ENCODE measurements around the gene ZFC3H1.
A peak's percentile ranks its signal among the peaks of the same experiment; 100 is the strongest.

The ZFC3H1 gene

GRCh38 chr12:71653137-71653536 lies 10.5 kb downstream of the ZFC3H1 start:
- H3K9ac ChIP-seq (ENCODE audit: insufficient read length) = no peak overlapping the region
- no peak overlapping the region for H3K4me3 ChIP-seq
- no peak overlapping the region for H3K27ac ChIP-seq
- peaks cover 91% of the 10 kb centered on the region for H3K36me3 ChIP-seq (ENCODE audit: insufficient read depth, low read length)
- no peak for DNase-seq (ENCODE audit: low read depth, low spot score)
- no peak for TF ChIP-seq FOXP2 (optimal IDR thresholded peaks at IDR 0.05; ENCODE audit: control extremely low read depth, extremely low read length, insufficient read depth)
- TF ChIP-seq POLR2AphosphoS5 (IDR thresholded peaks at IDR 0.05; ENCODE audit: borderline replicate concordance, low read depth, low read length) = no peak
- TF ChIP-seq EZH2 (IDR thresholded peaks at IDR 0.05) = no peak
- peaks cover 5% of the 10 kb centered on the region; the same call in 1 of the 2 replicates for H3K9me3 ChIP-seq (ENCODE audit: low read depth, low read length)

- no peak for DNase-seq (ENCODE audit: low read depth, low spot score)
- TF ChIP-seq EZH2 (IDR thresholded peaks at IDR 0.05) (no peak), FOXP2 (optimal IDR thresholded peaks at IDR 0.05; ENCODE audit: control extremely low read depth, extremely low read length, insufficient read depth) (no peak), POLR2AphosphoS5 (IDR thresholded peaks at IDR 0.05; ENCODE audit: borderline replicate concordance, low read depth, low read length) (no peak)
- H3K9me3 ChIP-seq (ENCODE audit: low read depth, low read length) = peaks cover 5% of the 10 kb centered on the region; the same call in 1 of the 2 replicates
- no peak overlapping the region for H3K27ac ChIP-seq
- H3K9ac ChIP-seq (ENCODE audit: insufficient read length) = no peak overlapping the region
- H3K36me3 ChIP-seq (ENCODE audit: insufficient read depth, low read length) = peaks cover 90% of the 10 kb centered on the region
- no peak overlapping the region for H3K4me3 ChIP-seq
Measured at GRCh38 chr12:71652656-71653055, 11.0 kb downstream of the ZFC3H1 start.

- DNase-seq (ENCODE audit: low read depth, low spot score) = no peak
- H3K27ac ChIP-seq = no peak overlapping the region
- no peak for TF ChIP-seq POLR2AphosphoS5 (IDR thresholded peaks at IDR 0.05; ENCODE audit: borderline replicate concordance, low read depth, low read length)
- no peak for TF ChIP-seq EZH2 (IDR thresholded peaks at IDR 0.05)
- TF ChIP-seq FOXP2 (optimal IDR thresholded peaks at IDR 0.05; ENCODE audit: control extremely low read depth, extremely low read length, insufficient read depth) = no peak
- no peak overlapping the region for H3K4me3 ChIP-seq
- peaks cover 5% of the 10 kb centered on the region; the same call in 1 of the 2 replicates for H3K9me3 ChIP-seq (ENCODE audit: low read depth, low read length)
- H3K36me3 ChIP-seq (ENCODE audit: insufficient read depth, low read length) = peaks cover 95% of the 10 kb centered on the region
- no peak overlapping the region for H3K9ac ChIP-seq (ENCODE audit: insufficient read length)
Measured at GRCh38 chr12:71649401-71649800, 14.2 kb downstream of the ZFC3H1 start.

- Histone ChIP-seq H3K9ac (ENCODE audit: insufficient read length) (no peak overlapping the region), H3K27ac (no peak overlapping the region), H3K36me3 (ENCODE audit: insufficient read depth, low read length) (peaks cover 95% of the 10 kb centered on the region), H3K9me3 (ENCODE audit: low read depth, low read length) (peaks cover 5% of the 10 kb centered on the region; the same call in 1 of the 2 replicates), H3K4me3 (no peak overlapping the region)
- TF ChIP-seq FOXP2 (optimal IDR thresholded peaks at IDR 0.05; ENCODE audit: control extremely low read depth, extremely low read length, insufficient read depth) (no peak), POLR2AphosphoS5 (IDR thresholded peaks at IDR 0.05; ENCODE audit: borderline replicate concordance, low read depth, low read length) (no peak), EZH2 (IDR thresholded peaks at IDR 0.05) (no peak)
- no peak for DNase-seq (ENCODE audit: low read depth, low spot score)
Measured at GRCh38 chr12:71648537-71648936, 15.1 kb downstream of the ZFC3H1 start.

- no peaks in the 10 kb centered on the region for H3K9me3 ChIP-seq (ENCODE audit: low read depth, low read length)
Measured at GRCh38 chr12:71646512-71646911, 17.1 kb downstream of the ZFC3H1 start.

GRCh38 chr12:71645268-71645667 lies 18.4 kb downstream of the ZFC3H1 start:
- TF ChIP-seq EZH2 (IDR thresholded peaks at IDR 0.05) (no peak), FOXP2 (optimal IDR thresholded peaks at IDR 0.05; ENCODE audit: control extremely low read depth, extremely low read length, insufficient read depth) (no peak), POLR2AphosphoS5 (IDR thresholded peaks at IDR 0.05; ENCODE audit: borderline replicate concordance, low read depth, low read length) (no peak)
- Histone ChIP-seq H3K4me3 (no peak overlapping the region), H3K9ac (ENCODE audit: insufficient read length) (no peak overlapping the region), H3K27ac (no peak overlapping the region), H3K36me3 (ENCODE audit: insufficient read depth, low read length) (peaks cover 91% of the 10 kb centered on the region), H3K9me3 (ENCODE audit: low read depth, low read length) (no peaks in the 10 kb centered on the region)
- DNase-seq (ENCODE audit: low read depth, low spot score) = no peak

More at GRCh38 chr12:71646512-71646911, 17.1 kb downstream of the ZFC3H1 start:
- Histone ChIP-seq H3K4me3 (no peak overlapping the region), H3K9ac (ENCODE audit: insufficient read length) (no peak overlapping the region), H3K27ac (no peak overlapping the region), H3K36me3 (ENCODE audit: insufficient read depth, low read length) (peaks cover 94% of the 10 kb centered on the region)
- TF ChIP-seq EZH2 (IDR thresholded peaks at IDR 0.05) (no peak), FOXP2 (optimal IDR thresholded peaks at IDR 0.05; ENCODE audit: control extremely low read depth, extremely low read length, insufficient read depth) (no peak), POLR2AphosphoS5 (IDR thresholded peaks at IDR 0.05; ENCODE audit: borderline replicate concordance, low read depth, low read length) (no peak)
- DNase-seq (ENCODE audit: low read depth, low spot score) = no peak

GRCh38 chr12:71642264-71642663 lies 21.4 kb downstream of the ZFC3H1 start:
- no peak overlapping the region for H3K27ac ChIP-seq
- no peak overlapping the region for H3K9ac ChIP-seq (ENCODE audit: insufficient read length)
- no peak overlapping the region for H3K4me3 ChIP-seq
- no peaks in the 10 kb centered on the region for H3K9me3 ChIP-seq (ENCODE audit: low read depth, low read length)
- TF ChIP-seq FOXP2 (optimal IDR thresholded peaks at IDR 0.05; ENCODE audit: control extremely low read depth, extremely low read length, insufficient read depth) (no peak), POLR2AphosphoS5 (IDR thresholded peaks at IDR 0.05; ENCODE audit: borderline replicate concordance, low read depth, low read length) (no peak), EZH2 (IDR thresholded peaks at IDR 0.05) (no peak)
- H3K36me3 ChIP-seq (ENCODE audit: insufficient read depth, low read length) = peaks cover 88% of the 10 kb centered on the region
- no peak for DNase-seq (ENCODE audit: low read depth, low spot score)

- TF ChIP-seq FOXP2 (optimal IDR thresholded peaks at IDR 0.05; ENCODE audit: control extremely low read depth, extremely low read length, insufficient read depth) (no peak), EZH2 (IDR thresholded peaks at IDR 0.05) (no peak), POLR2AphosphoS5 (IDR thresholded peaks at IDR 0.05; ENCODE audit: borderline replicate concordance, low read depth, low read length) (no peak)
- H3K27ac ChIP-seq = 0 out of 2 replicates have a peak overlapping the region, but pooled peaks have one; percentile 16
- H3K9ac ChIP-seq (ENCODE audit: insufficient read length) = no peak overlapping the region
- peaks cover 85% of the 10 kb centered on the region for H3K36me3 ChIP-seq (ENCODE audit: insufficient read depth, low read length)
- H3K4me3 ChIP-seq = no peak overlapping the region
- no peaks in the 10 kb centered on the region for H3K9me3 ChIP-seq (ENCODE audit: low read depth, low read length)
- no peak for DNase-seq (ENCODE audit: low read depth, low spot score)
Measured at GRCh38 chr12:71641390-71641789, 22.3 kb downstream of the ZFC3H1 start.

GRCh38 chr12:71640316-71640715 lies 23.3 kb downstream of the ZFC3H1 start:
- TF ChIP-seq FOXP2 (optimal IDR thresholded peaks at IDR 0.05; ENCODE audit: control extremely low read depth, extremely low read length, insufficient read depth) (no peak), POLR2AphosphoS5 (IDR thresholded peaks at IDR 0.05; ENCODE audit: borderline replicate concordance, low read depth, low read length) (no peak), EZH2 (IDR thresholded peaks at IDR 0.05) (no peak)

More at GRCh38 chr12:71640316-71640715, 23.3 kb downstream of the ZFC3H1 start:
- H3K4me3 ChIP-seq = no peak overlapping the region
- no peak overlapping the region for H3K27ac ChIP-seq
- no peak overlapping the region for H3K9ac ChIP-seq (ENCODE audit: insufficient read length)
- no peak for DNase-seq (ENCODE audit: low read depth, low spot score)
- no peaks in the 10 kb centered on the region for H3K9me3 ChIP-seq (ENCODE audit: low read depth, low read length)
- peaks cover 83% of the 10 kb centered on the region for H3K36me3 ChIP-seq (ENCODE audit: insufficient read depth, low read length)
